Measurements from ENCODE around the gene RAB7B. TPM values are rescaled to one million over a fixed set of nuclear protein-coding genes. Genes with fewer than 3 reads are reported as not detected.

The RAB7B gene
- total RNA-seq, 1 experiment from 2014 or later: not detected

- Mint-ChIP-seq H3K4me1 (peaks cover 5% of the 10 kb centered on the region; the same call in 1 of the 2 replicates), H3K36me3 (peaks cover 2% of the 10 kb centered on the region; the same call in 1 of the 2 replicates), H3K4me3 (no peak overlapping the region), H3K27ac (no peak overlapping the region), H3K9me3 (peaks cover 29% of the 10 kb centered on the region), H3K27me3 (ENCODE audit: low read depth) (0 out of 2 replicates have a peak, but pooled peaks cover under 1% of the 10 kb centered on the region)
- ATAC-seq: no peak
- no peak for TF ChIP-seq ZNF532 (CRISPR knock-in tag; IDR thresholded peaks at IDR 0.05; ENCODE audit: borderline replicate concordance)
- no peak for TF ChIP-seq FOXP4 (CRISPR knock-in tag; IDR thresholded peaks at IDR 0.05)
- no peak for TF ChIP-seq NR1H2 (CRISPR knock-in tag; IDR thresholded peaks at IDR 0.05)
- TF ChIP-seq E2F1 (CRISPR knock-in tag; IDR thresholded peaks at IDR 0.05): no peak
- no peak for TF ChIP-seq AFF4 (CRISPR knock-in tag; IDR thresholded peaks at IDR 0.05; ENCODE audit: borderline replicate concordance)
- no peak for TF ChIP-seq ELF4 (CRISPR knock-in tag; IDR thresholded peaks at IDR 0.05; ENCODE audit: low read depth)
- no peak for TF ChIP-seq RORB (CRISPR knock-in tag; IDR thresholded peaks at IDR 0.05)
- TF ChIP-seq SMAD4 (CRISPR knock-in tag; IDR thresholded peaks at IDR 0.05): no peak
- no peak for TF ChIP-seq IRF2 (CRISPR knock-in tag; IDR thresholded peaks at IDR 0.05; ENCODE audit: borderline replicate concordance, low read depth)
- TF ChIP-seq EMX1 (CRISPR knock-in tag; IDR thresholded peaks at IDR 0.05): no peak
- TF ChIP-seq ZNF671 (CRISPR knock-in tag; IDR thresholded peaks at IDR 0.05): no peak
- no peak for TF ChIP-seq FOXP1 (CRISPR knock-in tag; IDR thresholded peaks at IDR 0.05; ENCODE audit: borderline replicate concordance)
- TF ChIP-seq NR3C1 (CRISPR knock-in tag; conservative IDR thresholded peaks at IDR 0.05; ENCODE audit: low read depth): no peak
- no peak for TF ChIP-seq PRDM15 (CRISPR knock-in tag; IDR thresholded peaks at IDR 0.05)
- TF ChIP-seq GTF2I (CRISPR knock-in tag; conservative IDR thresholded peaks at IDR 0.05): no peak
- DNase-seq (ENCODE audit: low spot score): no peak
- CTCF ChIA-PET: interaction anchor here (2.5 to 7.0 kb wide), 3 partner anchors 62 to 320 kb away, joined by 32 to 557 read pairs (median 124); no protein-coding TSS in a partner anchor
- POLR2A ChIA-PET: no interaction called here
Observed at GRCh38 chr1:205978676-205979075, 24.5 kb downstream of the RAB7B start.

Measured in WTC11 (cell line).